ENCODE data around the gene SYCE1. TPM values are rescaled to one million over a fixed set of nuclear protein-coding genes. Genes with fewer than 3 reads are reported as not detected.
"Not testable (repeated sequence)": the region's sequence is repeated elsewhere in the genome, so short reads cannot be mapped to it uniquely, and the experiment has no call there.

SYCE1 gene
- total and polyA plus RNA-seq, 12 donors = 0.52 to 9.2 (median 1.4) TPM; not detected in 3

DNA sequence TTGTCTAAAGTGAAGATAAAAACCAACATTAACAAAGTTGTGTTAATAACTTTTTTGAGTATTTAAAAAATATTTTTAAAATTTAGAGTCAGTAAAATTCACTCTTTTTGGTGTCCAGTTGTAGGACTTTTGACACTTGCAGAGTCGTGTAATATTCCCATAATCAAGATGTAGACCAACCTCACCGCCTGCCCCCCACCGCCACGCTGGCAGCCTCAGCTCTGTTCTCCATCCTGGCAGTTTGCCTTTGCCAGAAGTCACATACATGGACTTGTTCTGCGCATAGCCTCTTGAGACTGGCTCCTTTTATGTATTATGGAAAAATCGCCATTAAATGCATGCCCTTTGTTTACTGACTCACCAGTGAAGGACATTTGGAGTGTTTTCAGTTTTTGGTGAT, 27.3 kb upstream of the SYCE1 start:
- WGBS, 4 donors = 63 to 69% (median 66%) methylated on average over 6 of the region's 6 CpGs
- no peak overlapping the region for H3K27ac ChIP-seq
- no peaks in the 10 kb centered on the region for H3K9me3 ChIP-seq (replicated peaks in 1 of 3)
- intact Hi-C loops (cut with DNase I) = no loop called here
- TF ChIP-seq, protein P1, sequence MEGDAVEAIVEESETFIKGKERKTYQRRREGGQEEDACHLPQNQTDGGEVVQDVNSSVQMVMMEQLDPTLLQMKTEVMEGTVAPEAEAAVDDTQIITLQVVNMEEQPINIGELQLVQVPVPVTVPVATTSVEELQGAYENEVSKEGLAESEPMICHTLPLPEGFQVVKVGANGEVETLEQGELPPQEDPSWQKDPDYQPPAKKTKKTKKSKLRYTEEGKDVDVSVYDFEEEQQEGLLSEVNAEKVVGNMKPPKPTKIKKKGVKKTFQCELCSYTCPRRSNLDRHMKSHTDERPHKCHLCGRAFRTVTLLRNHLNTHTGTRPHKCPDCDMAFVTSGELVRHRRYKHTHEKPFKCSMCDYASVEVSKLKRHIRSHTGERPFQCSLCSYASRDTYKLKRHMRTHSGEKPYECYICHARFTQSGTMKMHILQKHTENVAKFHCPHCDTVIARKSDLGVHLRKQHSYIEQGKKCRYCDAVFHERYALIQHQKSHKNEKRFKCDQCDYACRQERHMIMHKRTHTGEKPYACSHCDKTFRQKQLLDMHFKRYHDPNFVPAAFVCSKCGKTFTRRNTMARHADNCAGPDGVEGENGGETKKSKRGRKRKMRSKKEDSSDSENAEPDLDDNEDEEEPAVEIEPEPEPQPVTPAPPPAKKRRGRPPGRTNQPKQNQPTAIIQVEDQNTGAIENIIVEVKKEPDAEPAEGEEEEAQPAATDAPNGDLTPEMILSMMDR (IDR thresholded peaks at IDR 0.05) = no peak
- no peak for TF ChIP-seq POLR2A (IDR thresholded peaks at IDR 0.05)
- H3K27me3 ChIP-seq = no peaks in the 10 kb centered on the region
- no peaks in the 10 kb centered on the region for H3K4me1 ChIP-seq (replicated peaks in 1 of 2)
- H3K36me3 ChIP-seq (replicated peaks in 1 of 2) = no peaks in the 10 kb centered on the region
- H3K4me3 ChIP-seq = no peak overlapping the region
- DNase-seq = no peak

- no peak for DNase-seq
- H3K27ac ChIP-seq = no peak overlapping the region
- intact Hi-C loops (cut with DNase I) = no loop called here
- H3K4me1 ChIP-seq (replicated peaks in 1 of 2) = no peaks in the 10 kb centered on the region
- TF ChIP-seq, protein P1 (IDR thresholded peaks at IDR 0.05) = no peak
- TF ChIP-seq POLR2A (IDR thresholded peaks at IDR 0.05) = no peak
- no peak overlapping the region for H3K4me3 ChIP-seq
- WGBS, 4 donors = 65 to 80% (median 72%) methylated on average over 4 to 10 of the region's 10 CpGs
- no peaks in the 10 kb centered on the region for H3K27me3 ChIP-seq
- no peaks in the 10 kb centered on the region for H3K9me3 ChIP-seq (replicated peaks in 1 of 3)
- H3K36me3 ChIP-seq (replicated peaks in 1 of 2) = no peaks in the 10 kb centered on the region
Measured at GRCh38 chr10:133590970-133591359, 25.6 kb upstream of the SYCE1 start.

DNA sequence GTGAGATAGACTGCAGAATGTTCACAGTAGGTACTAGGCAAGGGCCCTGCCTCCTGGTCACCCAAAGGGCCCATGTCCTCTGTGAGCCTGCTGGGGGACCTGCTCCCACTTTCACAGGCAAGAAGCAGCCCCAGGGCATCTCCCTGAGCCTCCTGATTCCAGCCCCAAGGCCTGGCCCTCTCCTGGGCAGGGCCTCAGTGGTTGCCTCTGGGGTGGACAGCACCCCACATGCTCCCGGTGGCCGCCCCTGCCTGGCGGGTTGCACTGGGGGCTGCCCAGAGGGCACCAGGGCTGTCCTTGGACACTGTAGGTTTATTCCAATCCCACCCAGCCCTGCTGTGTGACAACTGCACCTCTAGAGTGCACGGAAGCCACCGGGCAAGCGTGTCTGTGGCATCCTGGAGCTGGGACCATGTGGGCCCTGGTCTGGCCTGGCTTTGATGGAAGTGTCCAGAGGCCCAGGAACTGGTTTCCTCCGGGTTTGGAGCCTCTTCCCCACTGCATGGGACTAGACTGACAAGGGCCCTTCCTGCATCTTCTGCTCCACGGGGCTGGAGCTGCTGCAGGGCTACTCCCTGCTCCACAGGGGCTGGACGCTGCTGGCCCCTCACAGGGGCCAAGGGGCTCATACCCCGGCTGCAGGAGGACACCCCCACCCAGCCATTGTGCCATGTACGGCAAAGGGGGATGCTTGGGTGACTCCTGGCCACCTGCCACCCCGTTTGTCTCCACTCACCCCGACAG, 25.0 kb upstream of the SYCE1 start:
- H3K36me3 ChIP-seq (replicated peaks in 1 of 2) = no peaks in the 10 kb centered on the region
- no peak overlapping the region for H3K4me3 ChIP-seq
- no peak for TF ChIP-seq POLR2A (IDR thresholded peaks at IDR 0.05)
- TF ChIP-seq, protein P1 (IDR thresholded peaks at IDR 0.05) = no peak
- H3K27me3 ChIP-seq = no peaks in the 10 kb centered on the region
- no peak for DNase-seq
- no peaks in the 10 kb centered on the region for H3K9me3 ChIP-seq (replicated peaks in 1 of 3)
- H3K4me1 ChIP-seq (replicated peaks in 1 of 2) = no peaks in the 10 kb centered on the region
- H3K27ac ChIP-seq = no peak overlapping the region
- 48 to 75% (median 71%) methylated on average over 4 to 13 of the region's 13 CpGs for WGBS, 4 donors
- intact Hi-C loops (cut with DNase I) = no loop called here

DNA sequence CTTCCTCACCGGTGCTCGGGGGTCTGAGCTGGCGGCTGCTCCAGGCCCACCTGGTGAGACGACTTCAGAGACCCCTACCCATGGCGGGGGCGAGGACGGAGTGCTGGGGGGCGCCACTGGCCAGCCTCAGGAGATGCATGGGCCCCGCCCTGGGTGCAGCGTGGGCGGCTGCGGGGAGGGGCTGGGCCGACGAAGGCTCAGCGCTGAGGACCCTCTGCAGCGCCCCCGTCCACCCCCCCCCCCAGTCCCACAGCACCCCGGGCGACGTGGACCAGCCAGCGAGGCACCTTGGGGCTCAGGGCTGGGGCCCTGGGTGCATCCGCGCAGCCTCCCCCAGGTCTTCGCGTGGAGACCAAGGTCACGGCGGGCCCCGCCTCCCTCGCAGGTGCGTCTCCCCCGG, 11.7 kb upstream of the SYCE1 start:
- intact Hi-C loops (cut with DNase I); DNase-seq; H3K27ac ChIP-seq; H3K4me1 ChIP-seq (replicated peaks in 1 of 2); H3K4me3 ChIP-seq; H3K27me3 ChIP-seq; H3K36me3 ChIP-seq (replicated peaks in 1 of 2): not testable (repeated sequence)
- peaks cover 0 to 13% (median 0%) of the 10 kb centered on the region in 3 donors for H3K9me3 ChIP-seq (replicated peaks in 1 of 3)
- 79 to 85% methylated on average over 7 to 11 of the region's 31 CpGs; no CpG with 5 or more reads in 2 of the 4 donors for WGBS, 4 donors

DNA sequence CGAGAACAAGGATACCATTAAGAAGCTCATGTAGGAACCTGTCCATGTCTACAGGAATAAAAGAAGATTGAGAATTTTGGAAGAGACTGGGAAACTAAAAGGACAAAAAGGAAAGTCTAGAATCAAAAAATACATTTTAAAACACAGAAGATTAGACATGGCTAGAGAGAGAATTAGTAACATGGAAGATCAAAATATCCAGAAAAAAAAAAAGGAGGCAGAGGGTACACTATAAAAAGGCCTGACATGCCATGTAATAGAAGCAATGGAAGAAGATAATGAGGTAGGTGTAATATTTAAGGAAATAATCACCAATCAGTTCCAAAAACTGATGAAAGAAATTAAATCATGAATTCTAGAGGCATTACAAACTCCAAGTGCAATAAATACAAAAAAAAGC, 8.1 kb upstream of the SYCE1 start:
- H3K27ac ChIP-seq; DNase-seq; H3K4me3 ChIP-seq; H3K4me1 ChIP-seq (replicated peaks in 1 of 2); H3K36me3 ChIP-seq (replicated peaks in 1 of 2); intact Hi-C loops (cut with DNase I); H3K27me3 ChIP-seq: not testable (repeated sequence)
- 65 to 86% (median 79%) methylated on average over 1 of the region's 1 CpG for WGBS, 4 donors
- peaks cover 0 to 13% (median 0%) of the 10 kb centered on the region in 3 donors for H3K9me3 ChIP-seq (replicated peaks in 1 of 3)

- H3K27ac ChIP-seq; DNase-seq; H3K4me3 ChIP-seq; H3K4me1 ChIP-seq (replicated peaks in 1 of 2); intact Hi-C loops (cut with DNase I); H3K36me3 ChIP-seq (replicated peaks in 1 of 2): not testable (repeated sequence)
- peaks cover 11% of the 10 kb centered on the region for H3K27me3 ChIP-seq
- WGBS, 4 donors = 80 to 98% (median 85%) methylated on average over 7 to 11 of the region's 11 CpGs
- H3K9me3 ChIP-seq (replicated peaks in 1 of 3) = peaks cover 0 to 13% (median 0%) of the 10 kb centered on the region in 3 donors
Measured at GRCh38 chr10:133572055-133572454, 6.7 kb upstream of the SYCE1 start.

DNA sequence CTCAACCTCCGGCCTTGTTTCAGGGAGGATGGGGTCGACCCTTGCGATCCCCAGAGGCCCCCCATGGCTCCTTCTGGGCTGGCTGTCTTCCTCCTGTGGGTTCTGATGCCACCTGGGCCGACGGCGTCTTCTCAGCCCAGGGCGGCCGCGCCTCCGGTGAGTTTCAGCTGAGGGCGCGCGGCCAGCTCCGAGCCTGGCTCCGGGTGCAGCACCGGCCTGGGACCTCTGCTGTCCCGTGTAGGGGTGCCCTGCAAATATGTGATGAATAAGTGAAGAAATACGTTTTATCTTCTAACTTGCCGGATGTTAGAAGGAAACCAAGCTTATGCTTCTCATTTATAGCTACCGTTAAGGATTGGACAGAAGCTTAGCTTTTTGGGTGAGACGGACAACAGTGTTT, 4.4 kb upstream of the SYCE1 start:
- H3K27ac ChIP-seq; H3K36me3 ChIP-seq (replicated peaks in 1 of 2); DNase-seq; intact Hi-C loops (cut with DNase I); H3K4me1 ChIP-seq (replicated peaks in 1 of 2); H3K4me3 ChIP-seq: not testable (repeated sequence)
- Histone ChIP-seq H3K9me3 (replicated peaks in 1 of 3) (peaks cover 0 to 13% (median 0%) of the 10 kb centered on the region in 3 donors), H3K27me3 (peaks cover 27% of the 10 kb centered on the region)
- WGBS, 4 donors = 20 to 46% (median 42%) methylated on average over 1 to 17 of the region's 21 CpGs; no CpG with 5 or more reads in 1 of the 4 donors

DNA sequence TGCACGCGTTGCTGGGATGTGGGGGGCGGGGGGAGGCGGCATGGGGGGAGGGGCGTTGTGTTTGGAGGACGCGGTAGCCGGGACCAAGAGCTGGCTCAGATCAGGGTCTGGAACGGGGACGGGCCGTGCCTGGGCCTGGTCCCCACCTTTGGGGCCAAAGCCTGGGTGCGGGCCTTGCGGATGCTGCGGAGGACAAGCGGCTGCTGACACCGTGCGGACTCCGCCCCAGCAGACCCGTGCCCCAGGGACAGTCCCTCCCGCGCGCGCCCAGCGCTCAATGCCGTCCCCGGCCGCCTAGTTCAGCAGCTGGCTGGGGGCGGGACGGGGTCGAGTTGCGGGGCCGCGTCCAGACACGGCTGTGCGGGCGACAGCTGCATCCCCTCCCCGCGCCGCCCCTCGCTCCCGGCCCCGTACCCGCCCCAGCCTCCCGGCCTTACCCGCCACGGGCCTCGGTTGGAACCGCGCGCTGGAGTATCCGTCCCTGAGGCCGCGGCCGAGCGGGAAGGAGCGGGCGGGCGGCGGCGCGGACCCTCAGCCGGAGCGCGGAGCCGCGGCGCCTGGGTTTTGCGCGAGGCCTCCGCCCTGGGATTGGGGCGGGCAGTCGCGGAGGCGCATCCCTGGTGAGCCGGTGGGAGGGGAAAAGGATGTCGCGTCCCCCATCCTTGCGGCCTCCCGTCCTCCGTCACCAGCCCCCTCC, 3.6 kb upstream of the SYCE1 start:
- intact Hi-C loops (cut with DNase I); DNase-seq; H3K36me3 ChIP-seq (replicated peaks in 1 of 2); H3K4me3 ChIP-seq; H3K4me1 ChIP-seq (replicated peaks in 1 of 2); H3K27ac ChIP-seq: not testable (repeated sequence)
- 31 to 38% methylated on average over 6 to 14 of the region's 80 CpGs; no CpG with 5 or more reads in 2 of the 4 donors for WGBS, 4 donors
- H3K27me3 ChIP-seq = peaks cover 27% of the 10 kb centered on the region
- H3K9me3 ChIP-seq (replicated peaks in 1 of 3) = peaks cover 0 to 13% (median 0%) of the 10 kb centered on the region in 3 donors

All from adrenal gland (tissue), 12 donors.